HG03196 (cell line): Measurements from ENCODE around the gene SMCO4.
"Not testable (repeated sequence)": the region's sequence is repeated elsewhere in the genome, so short reads cannot be mapped to it uniquely, and the experiment has no call there.

Experiments
- ATAC-seq: cut with Tn5 transposase; IDR thresholded peaks from one replicate; pipeline ENCODE4 v1.9.1; 2021; ENCODE audit not compliant: unreplicated experiment

Gene SMCO4

DNA sequence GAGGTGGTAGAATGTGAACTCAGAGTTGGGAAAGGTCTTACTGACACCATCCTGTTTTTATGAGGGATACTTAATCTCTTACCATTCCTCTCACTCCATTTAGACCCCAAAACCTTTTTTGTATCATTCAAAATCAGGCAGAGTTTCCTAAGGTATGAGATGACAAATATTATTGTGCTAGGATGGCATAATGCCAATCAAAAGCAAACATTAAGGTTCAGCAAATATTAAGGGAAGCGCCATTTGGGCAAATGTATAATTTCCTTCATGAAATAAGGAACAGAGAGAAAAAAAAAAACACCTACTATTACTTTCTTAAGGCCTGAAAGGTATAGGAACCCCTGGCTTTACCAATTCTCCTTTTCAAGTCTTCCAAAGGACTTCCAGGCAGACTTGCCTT, 62.4 kb downstream of the SMCO4 start:
- no peak for ATAC-seq

DNA sequence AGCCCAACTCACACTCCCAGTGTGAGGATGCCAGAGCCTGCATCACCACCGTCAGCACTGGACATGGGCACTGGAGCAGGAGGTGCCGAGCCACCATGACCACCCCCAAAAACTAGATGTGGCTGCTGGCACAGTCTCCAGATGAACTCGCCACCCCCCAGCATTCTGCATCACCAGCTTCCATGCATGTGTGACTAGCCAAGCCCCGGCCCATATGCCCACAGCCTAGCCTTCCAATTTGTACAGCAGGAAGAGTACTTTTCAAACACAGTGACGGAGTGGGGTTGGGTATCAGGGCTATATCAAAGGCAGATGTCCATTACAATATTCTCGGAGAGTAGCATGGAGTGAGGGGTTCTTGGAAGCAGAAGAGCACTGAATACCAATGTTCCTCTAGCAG, 62.9 kb downstream of the SMCO4 start:
- no peak for ATAC-seq

DNA sequence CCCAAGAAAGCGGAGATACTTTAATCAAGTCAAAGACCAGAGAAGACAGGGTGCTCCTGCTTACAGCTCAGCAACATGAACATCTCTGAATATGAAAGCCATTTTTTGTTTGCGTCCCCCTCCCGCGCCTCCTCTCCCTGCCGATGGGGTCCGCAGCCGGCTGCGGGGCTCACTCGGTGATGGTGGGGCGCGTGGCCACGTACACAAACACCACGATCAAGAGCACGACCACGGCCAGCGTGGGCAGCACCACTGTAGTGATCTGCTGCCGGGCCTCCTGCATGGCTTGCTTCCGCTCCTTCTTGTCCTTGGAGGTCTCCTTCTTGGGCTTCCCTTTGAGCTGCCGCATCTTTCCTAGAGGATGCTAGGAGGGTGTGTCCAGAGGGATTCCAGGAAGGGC, 64.3 kb downstream of the SMCO4 start:
- ATAC-seq = no peak

DNA sequence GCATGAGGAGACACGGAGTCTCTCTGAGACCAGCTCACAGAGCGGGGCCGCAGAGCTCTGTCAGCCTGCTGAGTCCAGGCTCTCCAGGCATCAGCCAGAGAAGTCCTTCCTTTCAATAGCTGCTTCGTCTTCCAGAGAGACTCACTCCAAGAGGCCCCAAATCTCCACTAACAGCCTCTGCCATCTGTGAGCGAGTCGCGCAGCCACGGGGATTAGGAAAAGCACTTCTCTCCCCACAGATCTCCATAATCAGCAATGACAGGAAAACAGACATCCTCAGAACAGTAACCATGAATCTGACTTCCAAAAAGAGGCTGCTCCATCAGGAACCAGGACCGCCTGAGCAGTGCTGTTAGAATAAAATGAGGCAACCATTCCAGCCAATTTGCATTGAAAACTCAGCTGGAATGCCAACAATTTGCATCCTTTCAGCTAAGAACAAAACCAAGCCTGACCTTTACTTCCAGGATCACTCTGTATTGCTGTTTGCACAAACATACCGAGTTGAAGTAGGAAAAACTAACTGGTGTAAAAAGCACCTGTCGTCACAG, 65.4 kb downstream of the SMCO4 start:
- ATAC-seq = no peak

DNA sequence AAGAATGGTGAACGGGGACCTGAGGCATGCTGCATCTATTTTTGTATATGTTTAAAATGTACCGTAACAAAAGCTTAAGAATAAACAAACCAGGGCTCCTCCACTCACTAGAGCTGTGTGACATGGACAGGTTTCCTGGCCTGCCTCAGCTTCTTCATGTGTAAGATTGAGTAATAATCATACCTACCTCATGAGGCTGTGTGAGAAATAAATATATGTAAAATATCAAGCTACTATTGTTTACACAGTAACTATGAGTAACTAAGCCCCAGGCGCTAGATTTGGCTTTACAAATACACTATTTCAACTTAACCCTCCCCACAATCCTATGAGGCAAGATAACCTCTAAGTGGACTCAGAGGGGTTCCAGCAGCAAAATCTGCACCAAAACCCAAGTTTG, 66.4 kb downstream of the SMCO4 start:
- no peak for ATAC-seq

DNA sequence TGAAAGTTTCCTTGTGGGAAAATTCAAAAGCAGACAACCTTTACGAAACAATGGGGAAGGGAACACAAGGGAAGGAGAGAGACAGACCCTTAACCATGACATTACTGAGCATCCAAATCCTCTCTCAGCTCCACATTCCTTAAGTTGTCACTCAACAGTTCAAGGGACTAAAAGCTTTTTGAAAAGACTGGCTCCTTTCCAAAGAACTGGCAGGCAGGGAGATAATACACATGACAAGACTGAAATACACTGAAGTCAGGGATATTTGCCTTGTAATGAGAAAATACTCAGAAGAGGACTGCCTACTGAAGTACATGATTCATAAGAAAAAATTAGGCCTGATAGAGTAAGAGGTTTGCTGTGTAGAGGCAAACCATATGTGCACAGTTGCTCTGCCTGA, 69.1 kb downstream of the SMCO4 start:
- no peak for ATAC-seq

DNA sequence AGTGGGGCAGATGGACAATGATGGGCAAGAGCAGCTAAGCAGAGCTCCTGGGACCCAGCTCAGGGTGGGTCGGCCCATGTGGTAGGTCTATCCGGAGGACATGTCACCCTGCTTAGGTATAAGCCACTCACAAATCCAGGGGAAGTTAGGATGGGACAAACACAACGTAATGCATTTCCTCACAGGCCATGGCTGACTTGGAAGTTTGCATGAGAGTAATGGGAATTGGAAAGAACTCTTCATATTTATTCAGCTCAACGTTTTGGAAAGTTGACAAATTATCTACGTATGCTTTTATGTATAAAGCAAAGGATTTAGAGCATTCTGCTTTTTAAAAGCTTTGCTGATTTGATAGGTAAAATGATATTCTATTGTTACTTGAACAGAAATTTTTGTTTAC, 74.9 kb downstream of the SMCO4 start:
- ATAC-seq = no peak

DNA sequence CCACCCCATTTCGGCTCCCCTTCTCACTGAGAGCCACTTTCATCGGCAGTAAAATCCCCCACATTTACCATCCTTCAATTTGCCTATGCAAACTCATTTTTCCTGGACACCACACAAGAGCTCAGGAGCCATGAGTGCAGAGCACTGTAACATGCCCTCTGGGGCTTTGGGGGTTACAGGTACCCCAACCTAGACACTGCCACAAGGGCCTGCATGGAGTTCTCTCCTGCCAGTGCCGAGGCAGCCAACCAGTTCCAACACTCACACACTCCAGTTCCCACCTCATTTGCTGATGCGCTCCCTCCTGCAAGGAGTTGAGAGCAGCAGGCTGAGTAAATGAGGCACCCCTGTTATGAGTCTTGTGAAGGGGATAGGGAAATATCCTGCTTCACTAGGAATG, 76.1 kb downstream of the SMCO4 start:
- ATAC-seq = no peak

DNA sequence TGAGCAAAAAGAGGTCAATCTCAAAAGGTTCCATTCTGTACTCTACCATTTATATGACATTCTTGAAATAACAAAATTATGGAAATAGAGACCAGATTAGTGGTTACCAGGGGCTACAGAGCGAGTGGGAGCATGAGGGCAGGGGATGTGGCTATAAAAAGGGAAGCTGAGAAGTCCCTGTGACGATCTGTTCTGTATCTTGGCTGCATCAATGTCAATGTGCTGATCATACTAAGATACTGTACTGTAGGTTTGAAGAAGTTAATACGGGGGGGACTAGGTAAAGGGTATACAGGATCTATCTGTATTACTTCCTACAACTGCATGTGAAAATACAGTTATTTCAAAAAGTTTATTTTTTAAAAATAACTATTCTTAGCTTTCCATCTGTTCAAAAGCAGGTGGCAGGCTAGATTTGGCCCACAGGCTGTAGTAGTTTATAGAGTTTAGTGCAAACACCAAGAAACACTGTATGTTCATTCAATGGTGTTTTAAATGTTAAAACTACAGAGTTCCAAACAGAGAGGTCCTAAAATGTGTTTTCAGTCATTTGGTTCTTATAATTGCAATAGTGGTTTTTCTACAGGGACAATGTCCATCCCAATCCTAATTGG, 78.2 kb downstream of the SMCO4 start:
- no peak for ATAC-seq

DNA sequence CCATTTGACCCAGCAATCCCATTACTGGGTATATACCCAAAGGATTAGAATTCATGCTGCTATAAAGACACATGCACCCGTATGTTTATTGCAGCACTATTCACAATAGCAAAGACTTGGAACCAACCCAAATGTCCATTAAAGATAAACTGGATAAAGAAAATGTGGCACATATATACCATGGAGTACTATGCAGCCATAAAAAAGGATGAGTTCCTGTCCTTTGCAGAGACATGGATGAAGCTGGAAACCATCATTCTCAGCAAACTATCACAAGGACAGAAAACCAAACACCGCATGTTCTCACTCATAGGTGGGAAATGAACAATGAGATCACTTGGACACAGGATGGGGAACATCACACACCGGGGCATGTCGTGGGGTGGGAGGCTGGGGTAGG, 79.5 kb downstream of the SMCO4 start:
- not testable (repeated sequence) for ATAC-seq

DNA sequence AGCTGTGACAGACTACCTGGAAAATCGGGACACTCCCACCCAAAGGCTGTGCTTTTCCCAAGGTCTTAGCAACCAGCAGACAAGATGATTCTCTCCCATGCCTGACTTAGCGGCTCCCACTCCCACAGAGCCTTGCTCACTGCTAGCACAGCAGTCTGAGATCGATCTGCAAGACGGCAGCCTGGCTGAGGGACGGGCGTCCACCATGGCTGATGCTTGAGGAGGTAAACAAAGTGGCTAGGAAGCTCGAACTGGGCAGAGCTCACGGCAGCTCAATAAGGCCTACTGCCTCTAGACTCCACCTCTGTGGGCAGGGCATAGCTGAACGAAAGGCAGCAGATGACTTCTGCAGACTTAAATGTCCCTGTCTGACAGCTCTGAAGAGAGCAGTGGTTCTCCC, 84.9 kb downstream of the SMCO4 start:
- ATAC-seq = no peak

DNA sequence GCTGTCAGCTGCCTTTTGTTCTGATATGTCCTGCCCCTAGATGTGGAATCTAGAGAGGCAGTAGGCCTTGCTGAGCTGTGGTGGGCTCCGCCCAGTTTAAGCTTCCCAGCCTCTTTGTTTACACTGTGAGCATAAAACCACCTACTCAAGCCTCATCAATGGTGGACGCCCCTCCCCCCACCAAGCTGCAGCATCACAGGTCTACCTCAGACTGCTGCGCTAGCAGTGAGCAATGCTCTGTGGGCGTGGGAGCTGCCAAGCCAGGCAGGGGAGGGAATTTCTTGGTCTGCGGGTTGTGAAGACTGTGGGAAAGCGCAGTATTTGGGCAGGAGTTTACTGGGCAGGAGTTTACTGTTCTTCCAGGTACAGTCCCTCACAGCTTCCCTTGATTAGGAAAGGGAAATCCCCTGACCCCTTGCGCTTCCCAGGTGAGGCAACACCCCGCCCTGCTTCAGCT, 98.5 kb downstream of the SMCO4 start:
- no peak for ATAC-seq

DNA sequence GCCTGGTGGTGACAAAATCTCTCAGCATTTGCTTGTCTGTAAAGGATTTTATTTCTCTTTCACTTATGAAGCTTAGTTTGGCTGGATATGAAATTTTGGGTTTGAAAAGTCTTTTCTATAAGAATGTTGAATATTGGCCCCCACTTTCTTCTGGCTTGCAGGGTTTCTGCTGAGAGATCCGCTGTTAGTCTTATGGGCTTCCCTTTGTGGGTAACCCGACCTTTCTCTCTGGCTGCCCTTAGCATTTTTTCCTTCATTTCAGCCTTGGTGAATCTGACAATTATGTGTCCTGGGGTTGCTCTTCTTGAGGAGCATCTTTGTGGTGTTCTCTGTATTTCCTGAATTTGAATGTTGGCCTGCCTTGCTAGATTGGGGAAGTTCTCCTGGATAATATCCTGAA, 100.0 kb downstream of the SMCO4 start:
- not testable (repeated sequence) for ATAC-seq

DNA sequence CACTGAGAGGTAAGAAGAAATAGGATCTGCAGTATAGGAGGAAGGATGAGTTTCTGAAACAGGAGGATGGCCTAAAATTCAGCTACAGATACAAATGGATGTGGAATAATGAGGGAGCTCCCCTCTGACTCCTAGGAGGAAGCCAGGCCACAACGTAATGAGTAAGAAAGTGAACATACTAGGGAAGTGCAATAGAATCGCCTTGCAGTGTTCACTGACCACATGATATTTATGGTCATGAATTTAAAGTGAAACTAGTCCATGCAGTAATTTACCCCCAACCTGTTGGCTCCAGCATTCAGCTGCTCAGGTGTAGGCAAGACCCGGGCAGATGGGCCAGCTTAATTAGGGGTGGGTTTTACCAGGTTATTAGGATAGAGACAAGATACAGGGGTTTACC, 110.9 kb downstream of the SMCO4 start:
- no peak for ATAC-seq
